ENCODE measurements around the gene XCL2.

Gene XCL2

GRCh38 chr1:168518813-168519212 lies 25.0 kb downstream of the XCL2 start:
- no peak overlapping the region for H3K27ac ChIP-seq
- no peak for DNase-seq (ENCODE audit: low read depth, low spot score)

- H3K27ac ChIP-seq = no peak overlapping the region
- DNase-seq (ENCODE audit: low read depth, low spot score) = no peak
Measured at GRCh38 chr1:168518201-168518689, 25.6 kb downstream of the XCL2 start.

GRCh38 chr1:168514455-168514854 lies 29.3 kb downstream of the XCL2 start:
- no peak for DNase-seq (ENCODE audit: low read depth, low spot score)
- H3K27ac ChIP-seq = no peak overlapping the region

GRCh38 chr1:168513656-168514404 lies 30.0 kb downstream of the XCL2 start:
- H3K27ac ChIP-seq = no peak overlapping the region
- DNase-seq (ENCODE audit: low read depth, low spot score) = no peak

- DNase-seq (ENCODE audit: low read depth, low spot score) = no peak
Measured at GRCh38 chr1:168512864-168513595, 30.8 kb downstream of the XCL2 start.

GRCh38 chr1:168509875-168510791 lies 33.7 kb downstream of the XCL2 start:
- H3K27ac ChIP-seq = no peak overlapping the region
- DNase-seq (ENCODE audit: low read depth, low spot score) = no peak

More at GRCh38 chr1:168512864-168513595, 30.8 kb downstream of the XCL2 start:
- H3K27ac ChIP-seq = no peak overlapping the region

- no peak for DNase-seq (ENCODE audit: low read depth, low spot score)
- no peak overlapping the region for H3K27ac ChIP-seq
Measured at GRCh38 chr1:168509210-168509609, 34.6 kb downstream of the XCL2 start.

- H3K27ac ChIP-seq = peak overlapping the region; percentile 21
- DNase-seq (ENCODE audit: low read depth, low spot score) = no peak
Measured at GRCh38 chr1:168507828-168508227, 36.0 kb downstream of the XCL2 start.

- no peak for DNase-seq (ENCODE audit: low read depth, low spot score)
- peak overlapping the region; percentile 21 for H3K27ac ChIP-seq
Measured at GRCh38 chr1:168507231-168507630, 36.6 kb downstream of the XCL2 start.

GRCh38 chr1:168506204-168506819 lies 37.5 kb downstream of the XCL2 start:
- H3K27ac ChIP-seq = peak overlapping the region; percentile 21
- peak; percentile 52 for DNase-seq (ENCODE audit: low read depth, low spot score)

GRCh38 chr1:168505006-168505405 lies 38.8 kb downstream of the XCL2 start:
- DNase-seq (ENCODE audit: low read depth, low spot score) = no peak
- H3K27ac ChIP-seq = no peak overlapping the region

- peak overlapping the region; percentile 4 for H3K27ac ChIP-seq
- DNase-seq (ENCODE audit: low read depth, low spot score) = peak; percentile 66
Measured at GRCh38 chr1:168504064-168504837, 39.5 kb downstream of the XCL2 start.

GRCh38 chr1:168499688-168500049 lies 44.1 kb downstream of the XCL2 start:
- no peak for DNase-seq (ENCODE audit: low read depth, low spot score)
- H3K27ac ChIP-seq = peak overlapping the region; percentile 30

GRCh38 chr1:168498956-168499687 lies 44.7 kb downstream of the XCL2 start:
- peak overlapping the region; percentile 30 for H3K27ac ChIP-seq
- DNase-seq (ENCODE audit: low read depth, low spot score) = no peak

- no peak for DNase-seq (ENCODE audit: low read depth, low spot score)
- H3K27ac ChIP-seq = no peak overlapping the region
Measured at GRCh38 chr1:168498159-168498631, 45.6 kb downstream of the XCL2 start.

- DNase-seq (ENCODE audit: low read depth, low spot score) = no peak
- no peak overlapping the region for H3K27ac ChIP-seq
Measured at GRCh38 chr1:168497376-168497950, 46.3 kb downstream of the XCL2 start.

- H3K27ac ChIP-seq = no peak overlapping the region
- no peak for DNase-seq (ENCODE audit: low read depth, low spot score)
Measured at GRCh38 chr1:168491527-168492164, 52.2 kb downstream of the XCL2 start.
